ENCODE measurements around the gene RNF225. TPM values are rescaled to one million over a fixed set of nuclear protein-coding genes. Genes with fewer than 3 reads are reported as not detected.

The RNF225 gene
- total RNA-seq, 1 donor from 2014 or later, result not detected

Small RNAs within 50 kb of the gene (microRNA-seq; reads per million reads assigned to microRNA genes)
- not detected for gene MIR4754 (ENCODE audit: borderline number of aligned reads)

Other genes starting within 250 kb of the RNF225 start
- gene ZNF329, start 244.9 kb upstream of the RNF225 start, total RNA-seq, result 7.3 TPM
- 18.6 TPM for gene ZNF274, start 212.6 kb upstream of the RNF225 start, total RNA-seq
- gene ZNF544, start 166.7 kb upstream of the RNF225 start, total RNA-seq, result 24.6 TPM
- gene ZNF8, start 116.7 kb upstream of the RNF225 start, total RNA-seq, result 4.8 TPM
- gene ERVK3-1, start 90.3 kb upstream of the RNF225 start, total RNA-seq, result 18.4 TPM
- 1.5 TPM for gene ZSCAN22, start 68.7 kb upstream of the RNF225 start, total RNA-seq
- gene A1BG, start 42.2 kb upstream of the RNF225 start, total RNA-seq, result 5.7 TPM
- gene ZNF497, start 32.9 kb upstream of the RNF225 start, total RNA-seq, result 0.55 TPM
- gene ZNF837, start 14.6 kb upstream of the RNF225 start, total RNA-seq, result 0.37 TPM
- 483 TPM for gene RPS5, start 8.4 kb upstream of the RNF225 start, total RNA-seq
- gene ZNF584, start 13.0 kb downstream of the RNF225 start, total RNA-seq, result 17.8 TPM
- gene ZNF132, start 44.5 kb downstream of the RNF225 start, total RNA-seq, result 5.6 TPM
- 3.7 TPM for gene ZNF324B, start 56.0 kb downstream of the RNF225 start, total RNA-seq
- gene ZNF324, start 71.4 kb downstream of the RNF225 start, total RNA-seq, result 5.0 TPM
- 4.6 TPM for gene ZNF446, start 80.7 kb downstream of the RNF225 start, total RNA-seq
- 4.3 TPM for gene SLC27A5, start 116.3 kb downstream of the RNF225 start, total RNA-seq
- 10.4 TPM for gene ZBTB45, start 124.2 kb downstream of the RNF225 start, total RNA-seq
- gene TRIM28, start 148.4 kb downstream of the RNF225 start, total RNA-seq, result 152 TPM
- gene CHMP2A, start 159.4 kb downstream of the RNF225 start, total RNA-seq, result 134 TPM
- 144 TPM for gene UBE2M, start 163.0 kb downstream of the RNF225 start, total RNA-seq
- 11.3 TPM for gene MZF1, start 177.7 kb downstream of the RNF225 start, total RNA-seq

Data from left ventricle myocardium superior (tissue), 1 donor.